K562 (cell line): ENCODE data around the gene NKG7. TPM values are rescaled to one million over a fixed set of nuclear protein-coding genes. Genes with fewer than 3 reads are reported as not detected.

ENCODE experiments used
- ATAC-seq: fragments of 200-7000 bp; cut with Tn5 transposase; 3 replicates; pipeline ENCODE4 v1.9.1; 2020; ENCODE audit warnings: moderate library complexity
- BruUV-seq: library from RNA; stranded (reverse); fragments of 400-500 nt; replicated peaks from 2 replicates; lab custom pipeline; 2021; lab: Mats Ljungman, UMichigan
- CTCF ChIA-PET: fragments of 300-600 bp; formaldehyde crosslinking; extraction: SDS; loops from one replicate; lab custom pipeline; 2021; ENCODE audit warnings: low intra/inter-chr PET ratio; lab: Yijun Ruan, JAX
- POLR2A ChIA-PET: fragments of 300-600, 350-650 bp; sonication (Branson Sonifier 250); formaldehyde crosslinking; extraction: SDS; loops from one replicate; lab custom pipeline; 2021; ENCODE audit warnings: antibody characterized with exemption, inconsistent platforms; lab: Yijun Ruan, JAX
- DNase-seq, 4 experiments: peaks; one replicate each; pipeline versions ENCODE4 v3.0.0 to v3.0.0-alpha.2; 2011 to 2018; ENCODE audit warnings: low spot score in 3 of 4, mixed read lengths in 3 of 4; ENCODE audit errors: extremely low read depth in 1 of 4
- FAIRE-seq: peaks from 2 replicates; lab custom pipeline; 2011; peaks lifted over from hg19 to GRCh38; lab: Jason Lieb, UNC
- H2AFZ ChIP-seq: 2 replicates; pipeline ENCODE4 v1.6.0; 2011; ENCODE audit warnings: low read depth, low read length, control low read depth, inconsistent platforms
- H3K27ac ChIP-seq: fragments of 200-600 bp; 3 replicates; pipeline ENCODE4 v1.8.0; 2011; ENCODE audit warnings: low read depth, mild to moderate bottlenecking, control low read depth, inconsistent platforms, low read length, moderate library complexity, mixed read lengths; ENCODE audit errors: extremely low read depth
- H3K27me3 ChIP-seq, 2 experiments: fragments of 300-600 bp in 1 of 2; 2 replicates in 1 of 2; 3 replicates in 1 of 2; pipeline versions ENCODE4 v1.6.0 to v1.8.0; 2011; ENCODE audit warnings: inconsistent platforms in 2 of 2, low read length in 2 of 2, mild to moderate bottlenecking in 1 of 2, mixed read lengths in 1 of 2, moderate library complexity in 1 of 2; ENCODE audit not compliant: control insufficient read depth in 2 of 2, insufficient read depth in 2 of 2
- H3K36me3 ChIP-seq: fragments of 300-600 bp; 3 replicates; pipeline ENCODE4 v1.8.0; 2011; ENCODE audit warnings: mild to moderate bottlenecking, low read length, inconsistent platforms; ENCODE audit not compliant: control insufficient read depth, insufficient read depth
- H3K4me1 ChIP-seq, 2 experiments: fragments of 200-600 bp in 1 of 2; replicated peaks in 1 of 2; 2 replicates in 1 of 2; 3 replicates in 1 of 2; pipeline versions ENCODE4 v1.5.1 to v1.8.0; 2011; ENCODE audit warnings: inconsistent platforms in 2 of 2, low read length in 2 of 2, mild to moderate bottlenecking in 1 of 2, mixed read lengths in 1 of 2, moderate library complexity in 1 of 2; ENCODE audit not compliant: control insufficient read depth in 2 of 2, insufficient read depth in 2 of 2
- H3K4me2 ChIP-seq: 2 replicates; pipeline ENCODE4 v1.6.1; 2011; ENCODE audit warnings: low read length, control low read depth, inconsistent platforms, mixed read lengths; ENCODE audit not compliant: insufficient read depth
- H3K4me3 ChIP-seq: fragments of 200-600 bp; sonication (generic), shearing (Covaris generic); 2 replicates; pipeline ENCODE4 v1.5.1; 2016; ENCODE audit warnings: control low read depth, inconsistent platforms
- H3K79me2 ChIP-seq: fragments of 200-600 bp; 3 replicates; pipeline ENCODE4 v1.8.0; 2011; ENCODE audit warnings: low read length, inconsistent platforms; ENCODE audit not compliant: control insufficient read depth, insufficient read depth
- H3K9ac ChIP-seq, 2 experiments: 2 replicates each; pipeline versions ENCODE4 v1.6.0 to v1.6.1; 2011; ENCODE audit warnings: low read depth in 2 of 2, low read length in 2 of 2, control low read depth in 1 of 2, inconsistent platforms in 1 of 2, mild to moderate bottlenecking in 1 of 2, mixed read lengths in 1 of 2; ENCODE audit not compliant: insufficient read depth in 1 of 2
- H3K9me1 ChIP-seq: one replicate; pipeline ENCODE4 v1.6.0; 2011; ENCODE audit warnings: inconsistent platforms, mild to moderate bottlenecking, low read length, moderate library complexity; ENCODE audit not compliant: control insufficient read depth, insufficient read depth
- H3K9me3 ChIP-seq: replicated peaks from 2 replicates; pipeline ENCODE4 v1.5.1; 2011; ENCODE audit warnings: low read depth, low read length, inconsistent platforms; ENCODE audit not compliant: control insufficient read depth, insufficient read depth
- H4K20me1 ChIP-seq: replicated peaks from 2 replicates; pipeline ENCODE4 v1.6.1; 2011; ENCODE audit warnings: low read length, inconsistent platforms, mixed read lengths; ENCODE audit not compliant: control insufficient read depth, insufficient read depth
- ARID1B ChIP-seq: fragments of 450-650 bp; IDR thresholded peaks from 2 replicates; pipeline ENCODE4 v1.6.1; 2016; ENCODE audit warnings: antibody characterized with exemption, mild to moderate bottlenecking, inconsistent platforms
- CBX5 ChIP-seq: IDR thresholded peaks from 2 replicates; pipeline ENCODE4 v1.6.1; 2014; ENCODE audit warnings: low read depth, borderline replicate concordance
- EHMT2 ChIP-seq: fragments of 450-650 bp; IDR thresholded peaks from 2 replicates; pipeline ENCODE4 v1.6.1; 2018; ENCODE audit warnings: antibody characterized with exemption
- ELF4 ChIP-seq: fragments of 450-650 bp; formaldehyde crosslinking; IDR thresholded peaks from 2 replicates; pipeline ENCODE4 v1.4.0; 2022; ENCODE audit warnings: missing genetic modification characterization
- FOXA3 ChIP-seq, 2 experiments: fragments of 450-650 bp in 1 of 2; sonication (generic) in 1 of 2; formaldehyde crosslinking; IDR thresholded peaks in 1 of 2; conservative IDR thresholded peaks in 1 of 2; 2 replicates each; pipeline versions ENCODE4 v1.4.0 to v1.8.0; 2020 to 2022; ENCODE audit warnings: mild to moderate bottlenecking in 2 of 2, missing genetic modification reagents in 1 of 2
- HOXB6 ChIP-seq: fragments of 250-450 bp; sonication (Bioruptor Pico); IDR thresholded peaks from 2 replicates; pipeline ENCODE4 v1.5.1; 2022; ENCODE audit warnings: mild to moderate bottlenecking, borderline replicate concordance
- NR2C2 ChIP-seq, 2 experiments: fragments of 200-800 bp in 1 of 2; sonication (Bioruptor generic) in 1 of 2; sonication (generic) in 1 of 2; formaldehyde crosslinking in 1 of 2; IDR thresholded peaks; 2 replicates each; pipeline versions ENCODE4 v1.6.1 to v1.8.0; 2016 to 2022; ENCODE audit warnings: mild to moderate bottlenecking in 1 of 2, missing compliant biosample characterization in 1 of 2, missing genetic modification characterization in 1 of 2, missing genetic modification reagents in 1 of 2
- POLR2H ChIP-seq: IDR thresholded peaks from 2 replicates; pipeline ENCODE4 v1.6.1; 2016; ENCODE audit warnings: missing genetic modification characterization, low read depth, mild to moderate bottlenecking, control low read depth, missing compliant biosample characterization, moderate library complexity
- RBM34 ChIP-seq: fragments of 200-400 bp; formaldehyde crosslinking; IDR thresholded peaks from 2 replicates; pipeline ENCODE4 v1.6.1; 2018; ENCODE audit warnings: low read length, borderline replicate concordance; ENCODE audit not compliant: insufficient read depth
- SMAD3 ChIP-seq: fragments of 450-650 bp; formaldehyde crosslinking; conservative IDR thresholded peaks from 2 replicates; pipeline ENCODE4 v1.4.0; 2020; ENCODE audit warnings: mild to moderate bottlenecking
- TOE1 ChIP-seq, 2 experiments: fragments of 450-650 bp in 1 of 2; sonication (generic) in 1 of 2; formaldehyde crosslinking in 1 of 2; IDR thresholded peaks; 2 replicates each; pipeline versions ENCODE4 v1.7.1 to v1.8.0; 2016 to 2022; ENCODE audit warnings: borderline replicate concordance in 2 of 2, mild to moderate bottlenecking in 2 of 2, antibody characterized with exemption in 1 of 2, inconsistent platforms in 1 of 2, low read depth in 1 of 2, missing genetic modification reagents in 1 of 2, moderate library complexity in 1 of 2
- TRIM24 ChIP-seq, 2 experiments: fragments of 450-650 bp; IDR thresholded peaks; 2 replicates each; pipeline ENCODE4 v1.6.1; 2016
- ZKSCAN3 ChIP-seq: fragments of 250-450 bp; sonication (Bioruptor Pico); IDR thresholded peaks from 2 replicates; pipeline ENCODE4 v1.4.0; 2020
- ZNF140 ChIP-seq: fragments of 250-450 bp; sonication (Bioruptor Pico); IDR thresholded peaks from 2 replicates; pipeline ENCODE4 v1.8.0; 2021; ENCODE audit warnings: moderate library complexity, mild to moderate bottlenecking, inconsistent platforms
- ZNF239 ChIP-seq: fragments of 250-450 bp; sonication (Bioruptor Pico); IDR thresholded peaks from 2 replicates; pipeline ENCODE4 v1.4.0; 2020; ENCODE audit warnings: mild to moderate bottlenecking
- ZNF408 ChIP-seq: fragments of 250-450 bp; sonication (Bioruptor Pico); IDR thresholded peaks from 2 replicates; pipeline ENCODE4 v1.4.0; 2020; ENCODE audit warnings: low read depth, mild to moderate bottlenecking, moderate library complexity
- WGBS: fragments of 100-300 bp; shearing (Covaris generic); methylation state at CpG from one replicate; pipeline ENCODE4 v1.1.6; 2016; ENCODE audit warnings: low coverage, mixed read lengths; ENCODE audit not compliant: insufficient coverage; ENCODE audit errors: missing lambda C conversion rate; 5-methylcytosine and 5-hydroxymethylcytosine counted together
- in situ Hi-C: fragments of 300-500 bp; cut with MboI; formaldehyde crosslinking; loops from 4 replicates; pipeline ENCODE4 v1.15.0; 2018; ENCODE audit warnings: inconsistent platforms, mixed read lengths
- intact Hi-C: fragments of 100-400 bp; cut with micrococcal nuclease; formaldehyde crosslinking; loops from 2 replicates; pipeline ENCODE4 v1.14.2; 2022
- polyA plus RNA-seq, 8 experiments: library from polyadenylated mRNA; depleted of rRNA in 4 of 8; stranded (reverse) in 5 of 8; unstranded in 3 of 8; fragments of >200 nt; fragmentation: Nextera tagmentation in 2 of 8; fragmentation: Illumina TruSeq in 1 of 8; extraction: Ambion mirVana in 2 of 8; extraction: Trizol in 1 of 8; gene quantifications; 2 replicates each; pipeline versions ENCODE4 v1.2.1 to v1.2.3, GENCODE V29; 2011 to 2014; ENCODE audit warnings: inconsistent platforms in 1 of 8, missing spikeins in 1 of 8
- total RNA-seq, 7 experiments: library from RNA; depleted of rRNA in 6 of 7; stranded (reverse); fragments of >200 nt in 6 of 7; fragmentation: Illumina TruSeq in 2 of 7; extraction: Trizol in 2 of 7; gene quantifications; 2 replicates each; pipeline versions ENCODE4 v1.2.1 to v1.2.3, GENCODE V29; 2011 to 2021; ENCODE audit warnings: low replicate concordance in 1 of 7
- TF ChIP-seq, protein P1 (sequence below), 2 experiments: fragments of 450-650 bp; IDR thresholded peaks; 2 replicates each; pipeline ENCODE4 v1.6.1; 2016
- TF ChIP-seq, protein P2 (sequence below): fragments of 250-450 bp; sonication (Bioruptor Pico); IDR thresholded peaks from 2 replicates; pipeline ENCODE4 v1.8.0; 2021; ENCODE audit warnings: moderate library complexity, mild to moderate bottlenecking, inconsistent platforms
- TF ChIP-seq, protein P3 (sequence below): IDR thresholded peaks from 2 replicates; pipeline ENCODE4 v1.6.1; 2012; ENCODE audit warnings: low read depth, low read length, improper control_type of control experiment, borderline replicate concordance

The NKG7 gene
- total and polyA plus RNA-seq, 9 of the 15 experiments (the other 6 are each of a cell fraction or from before 2014, with no cell fraction given) = 0.30 to 0.70 (median 0.51) TPM; not detected in 2

DNA sequence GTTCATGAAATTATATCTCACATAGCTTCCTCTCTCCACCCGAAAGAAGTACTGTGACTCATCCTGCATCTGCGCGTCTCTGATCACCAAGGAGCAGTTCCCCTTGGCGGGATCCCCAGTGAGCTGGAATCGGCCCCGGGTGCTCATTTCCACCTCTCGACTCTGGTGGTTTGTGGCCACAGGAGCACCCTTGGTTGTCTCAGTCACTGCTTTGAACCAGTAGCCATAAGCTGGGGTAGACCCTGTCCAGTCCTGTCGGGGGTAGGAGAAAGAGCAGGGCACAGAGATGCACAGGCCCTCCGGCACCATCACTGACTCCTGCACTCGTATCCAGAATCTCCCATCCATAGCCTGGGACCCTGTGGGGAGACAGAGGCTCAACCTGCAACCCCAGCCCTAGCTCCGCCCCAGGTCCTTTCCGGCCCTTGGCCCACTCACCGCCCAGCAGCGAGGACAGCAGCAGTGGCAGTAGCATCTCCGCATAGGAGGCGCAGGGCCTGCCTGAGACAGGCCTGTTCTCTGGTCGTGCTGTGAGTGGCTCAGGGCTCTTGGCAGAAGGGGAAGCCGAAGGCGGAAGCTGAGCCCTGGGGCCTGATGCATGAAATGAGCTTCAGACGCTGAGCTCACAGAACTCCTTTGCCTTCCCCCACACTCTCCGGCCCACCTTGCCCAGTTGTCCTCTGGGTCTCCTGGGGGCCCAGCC is 44.8 kb upstream of the NKG7 start, which contains the start of gene SIGLEC10:
Gene SIGLEC10 (minus strand): TSS at position 536 of the 703 bp plus-strand sequence. CDS start 61 bp downstream, at position 475.
- FAIRE-seq (peak; percentile 15), ATAC-seq (peak; percentile 26), DNase-seq (peak in 2 of 4 experiments; percentile 15 to 48)
- intact Hi-C loops = no loop called here
- Histone ChIP-seq H3K9me3 (no peaks in the 10 kb centered on the region), H3K4me3 (no peak within 1 kb of the TSS), H3K27ac (no peak within 1 kb of the TSS), H3K27me3 (no peaks in the 10 kb centered on the region), H3K9me1 (no peaks in the 10 kb centered on the region), H3K79me2 (no peaks in the 10 kb centered on the region), H2AFZ (0 out of 2 replicates have a peak within 1 kb of the TSS, but pooled peaks have one; percentile 2), H3K9ac (peak within 1 kb of the TSS in 1 of 2 experiments; percentile 67; a peak in 2 of 4 replicates), H3K4me1 (peaks cover 9 to 36% of the 10 kb centered on the region in 2 experiments), H4K20me1 (no peaks in the 10 kb centered on the region), H3K36me3 (no peaks in the 10 kb centered on the region), H3K4me2 (peak within 1 kb of the TSS; percentile 3; the same call in 1 of the 2 replicates)
- in situ Hi-C loops = no loop called here
- WGBS = 32% methylated on average over 19 of the region's 21 CpGs
- CTCF ChIA-PET = interaction anchor here (0.6 kb wide), 1 partner anchor 240 kb away, joined by 3 read pairs; no protein-coding TSS in a partner anchor
- no TSS peak for BruUV-seq
- POLR2A ChIA-PET = interaction anchor here (1.3 kb wide), 1 partner anchor 10 kb away, joined by 4 read pairs; no protein-coding TSS in a partner anchor
- TF ChIP-seq, protein P1, sequence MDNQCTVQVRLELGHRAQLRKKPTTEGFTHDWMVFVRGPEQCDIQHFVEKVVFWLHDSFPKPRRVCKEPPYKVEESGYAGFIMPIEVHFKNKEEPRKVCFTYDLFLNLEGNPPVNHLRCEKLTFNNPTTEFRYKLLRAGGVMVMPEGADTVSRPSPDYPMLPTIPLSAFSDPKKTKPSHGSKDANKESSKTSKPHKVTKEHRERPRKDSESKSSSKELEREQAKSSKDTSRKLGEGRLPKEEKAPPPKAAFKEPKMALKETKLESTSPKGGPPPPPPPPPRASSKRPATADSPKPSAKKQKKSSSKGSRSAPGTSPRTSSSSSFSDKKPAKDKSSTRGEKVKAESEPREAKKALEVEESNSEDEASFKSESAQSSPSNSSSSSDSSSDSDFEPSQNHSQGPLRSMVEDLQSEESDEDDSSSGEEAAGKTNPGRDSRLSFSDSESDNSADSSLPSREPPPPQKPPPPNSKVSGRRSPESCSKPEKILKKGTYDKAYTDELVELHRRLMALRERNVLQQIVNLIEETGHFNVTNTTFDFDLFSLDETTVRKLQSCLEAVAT (IDR thresholded peaks at IDR 0.05) = no peak
- TF ChIP-seq ZNF140 (CRISPR knock-in tag) (no peak), ZKSCAN3 (CRISPR knock-in tag) (no peak), TOE1 (IDR thresholded peaks at IDR 0.05; ENCODE audit: borderline replicate concordance) (no peak), TOE1 (CRISPR knock-in tag; IDR thresholded peaks at IDR 0.05; ENCODE audit: borderline replicate concordance, low read depth) (no peak), NR2C2 (CRISPR knock-in tag; IDR thresholded peaks at IDR 0.05) (peak; percentile 33; the same call in 1 of the 2 replicates), NR2C2 (tag; IDR thresholded peaks at IDR 0.05) (no peak), ZNF408 (CRISPR knock-in tag) (no peak), RBM34 (no peak), FOXA3 (CRISPR knock-in tag; conservative IDR thresholded peaks at IDR 0.05 in 1 of 2, IDR thresholded peaks at IDR 0.05 in 1 of 2) (no peak), ARID1B (no peak), TRIM24 (IDR thresholded peaks at IDR 0.05) (no peak), ZNF239 (CRISPR knock-in tag) (no peak), HOXB6 (no peak), EHMT2 (no peak), ELF4 (CRISPR knock-in tag) (no peak), SMAD3 (CRISPR knock-in tag) (no peak), POLR2H (no peak), CBX5 (no peak)
- TF ChIP-seq, protein P2, sequence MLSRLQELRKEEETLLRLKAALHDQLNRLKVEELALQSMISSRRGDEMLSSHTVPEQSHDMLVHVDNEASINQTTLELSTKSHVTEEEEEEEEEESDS (CRISPR knock-in tag) = no peak
- TF ChIP-seq, protein P3, sequence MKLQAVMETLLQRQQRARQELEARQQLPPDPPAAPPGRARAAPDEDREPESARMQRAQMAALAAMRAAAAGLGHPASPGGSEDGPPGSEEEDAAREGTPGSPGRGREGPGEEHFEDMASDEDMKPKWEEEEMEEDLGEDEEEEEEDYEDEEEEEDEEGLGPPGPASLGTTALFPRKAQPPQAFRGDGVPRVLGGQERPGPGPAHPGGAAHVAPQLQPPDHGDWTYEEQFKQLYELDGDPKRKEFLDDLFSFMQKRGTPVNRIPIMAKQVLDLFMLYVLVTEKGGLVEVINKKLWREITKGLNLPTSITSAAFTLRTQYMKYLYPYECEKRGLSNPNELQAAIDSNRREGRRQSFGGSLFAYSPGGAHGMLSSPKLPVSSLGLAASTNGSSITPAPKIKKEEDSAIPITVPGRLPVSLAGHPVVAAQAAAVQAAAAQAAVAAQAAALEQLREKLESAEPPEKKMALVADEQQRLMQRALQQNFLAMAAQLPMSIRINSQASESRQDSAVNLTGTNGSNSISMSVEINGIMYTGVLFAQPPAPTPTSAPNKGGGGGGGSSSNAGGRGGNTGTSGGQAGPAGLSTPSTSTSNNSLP = no peak
